CD1c-positive myeloid dendritic cell (primary cell): Measurements from ENCODE around the gene CTNNA1.

ENCODE experiments used
- DNase-seq: peaks from one replicate; pipeline ENCODE4 v3.0.0-alpha.2; 2016; ENCODE audit errors: extremely low spot score

Gene CTNNA1

GRCh38 chr5:138850865-138851435 lies 97.7 kb downstream of the CTNNA1 start:
- DNase-seq: no peak

- DNase-seq: no peak
These were observed 99.9 kb downstream of the CTNNA1 start for GRCh38 chr5:138853132-138853531.

DNA sequence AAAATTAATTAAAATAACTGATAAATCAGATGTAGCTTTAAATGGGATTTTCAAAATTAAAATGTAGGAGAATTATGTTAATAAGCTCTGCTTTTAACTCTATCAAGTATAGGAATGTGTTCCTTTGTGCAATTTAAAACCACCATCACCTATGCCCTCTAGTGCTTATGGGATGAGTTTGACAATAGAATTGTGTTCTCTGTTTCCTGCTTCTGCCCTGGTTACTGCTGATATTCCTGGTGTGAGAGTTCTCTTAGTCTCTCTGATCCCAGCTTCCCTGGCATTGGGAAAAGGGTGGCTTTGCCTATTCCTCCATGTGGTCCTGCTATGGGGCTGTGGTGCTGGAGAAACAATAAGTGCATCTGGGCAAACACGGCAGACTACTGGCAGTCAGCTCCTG lies 113.8 kb downstream of the CTNNA1 start:
- DNase-seq: no peak

DNA sequence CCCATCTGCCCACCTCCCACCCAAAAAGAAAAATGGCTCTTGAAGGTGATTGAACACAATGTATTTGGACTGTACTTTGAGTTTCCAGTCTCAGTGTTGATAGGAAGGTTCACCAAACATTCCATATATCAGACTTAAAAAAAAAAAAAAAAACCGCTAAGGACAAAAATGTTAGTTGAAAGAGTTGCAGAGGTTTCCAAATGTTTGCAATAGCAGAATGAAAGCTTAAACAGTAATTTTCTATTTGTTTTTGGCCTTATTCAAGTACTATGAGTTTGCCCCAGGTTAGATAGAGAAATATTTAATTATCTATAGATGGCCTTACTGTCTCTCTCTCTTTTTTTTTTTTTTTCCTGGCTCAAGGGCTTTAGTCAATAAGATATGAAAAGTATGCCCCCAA lies 115.8 kb downstream of the CTNNA1 start:
- DNase-seq: no peak

- no peak for DNase-seq
These were observed 116.7 kb downstream of the CTNNA1 start for GRCh38 chr5:138869763-138870500.

DNA sequence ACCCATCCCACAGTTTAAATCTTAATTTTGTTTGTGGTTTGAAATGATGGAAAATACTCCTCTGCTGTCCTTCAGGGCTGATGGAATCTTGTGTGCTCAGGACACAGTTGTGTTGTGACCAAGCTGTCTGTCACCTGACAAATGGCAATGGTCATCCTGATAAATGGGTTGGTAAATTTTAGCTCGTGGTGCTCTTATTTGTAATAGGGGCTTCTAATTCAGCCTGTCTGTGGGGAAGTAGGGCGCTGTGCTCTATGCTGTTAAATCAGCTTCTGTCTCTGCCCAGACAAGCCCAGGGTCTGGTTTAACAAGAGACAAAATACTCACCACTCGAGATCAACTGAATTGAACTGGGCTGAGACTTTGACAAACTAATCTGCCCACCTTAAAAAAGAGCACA lies 117.4 kb downstream of the CTNNA1 start:
- no peak for DNase-seq

GRCh38 chr5:138872841-138873465 lies 119.7 kb downstream of the CTNNA1 start:
- no peak for DNase-seq

DNA sequence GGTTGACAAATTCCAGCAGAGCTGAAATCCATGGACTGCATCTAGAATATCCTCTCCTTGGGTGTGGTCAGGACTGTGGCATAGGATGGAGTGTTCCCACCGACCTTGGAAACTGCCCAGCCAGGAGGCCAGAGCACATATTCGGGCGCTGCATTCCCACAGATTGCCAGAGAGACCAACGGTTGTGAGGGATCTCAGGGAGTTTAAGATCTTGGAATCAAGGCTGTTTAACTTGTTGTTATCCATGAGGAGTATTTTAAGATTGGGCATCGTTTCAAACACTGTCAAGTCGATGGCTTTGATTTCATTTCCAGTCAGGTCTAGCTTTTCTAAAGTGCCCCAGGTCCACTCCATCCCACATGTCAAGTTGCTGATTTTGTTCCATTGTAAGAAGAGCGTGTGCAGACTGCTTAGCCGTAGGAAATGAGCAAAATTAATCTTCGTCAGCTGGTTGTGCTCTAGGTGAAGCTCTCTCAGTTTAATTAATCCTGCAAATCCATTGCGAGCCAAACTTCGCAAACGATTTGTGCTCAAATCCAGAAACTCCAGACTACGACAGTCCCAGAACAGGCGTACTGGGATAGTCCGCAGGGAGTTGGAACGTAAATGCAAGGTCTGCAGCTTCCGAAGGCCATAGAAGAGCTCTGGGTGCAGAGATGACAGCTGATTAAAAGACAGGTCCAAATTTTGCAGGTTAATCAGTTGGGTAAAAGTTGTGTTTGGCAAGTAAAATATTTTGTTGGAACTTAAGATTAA lies 120.4 kb downstream of the CTNNA1 start:
- DNase-seq: no peak

DNA sequence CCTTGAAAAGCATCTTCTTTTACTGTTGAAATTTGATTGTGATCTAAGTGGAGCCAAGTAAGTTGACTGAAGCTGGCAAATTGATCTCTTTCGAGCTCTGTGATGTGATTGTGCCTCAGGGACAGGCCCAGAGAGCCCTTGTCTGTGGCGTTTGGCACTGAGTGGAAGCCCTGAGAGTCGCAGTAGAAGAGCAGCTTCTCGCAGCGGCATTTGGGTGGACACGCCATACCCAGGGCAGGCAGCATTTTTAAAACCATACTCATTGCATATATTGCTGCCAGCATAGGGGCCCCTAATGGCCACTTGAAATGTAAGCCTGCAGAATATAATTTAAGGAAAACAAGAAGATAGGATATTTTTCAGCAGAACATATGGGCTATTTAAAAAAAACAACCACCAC lies 121.0 kb downstream of the CTNNA1 start:
- no peak for DNase-seq

DNA sequence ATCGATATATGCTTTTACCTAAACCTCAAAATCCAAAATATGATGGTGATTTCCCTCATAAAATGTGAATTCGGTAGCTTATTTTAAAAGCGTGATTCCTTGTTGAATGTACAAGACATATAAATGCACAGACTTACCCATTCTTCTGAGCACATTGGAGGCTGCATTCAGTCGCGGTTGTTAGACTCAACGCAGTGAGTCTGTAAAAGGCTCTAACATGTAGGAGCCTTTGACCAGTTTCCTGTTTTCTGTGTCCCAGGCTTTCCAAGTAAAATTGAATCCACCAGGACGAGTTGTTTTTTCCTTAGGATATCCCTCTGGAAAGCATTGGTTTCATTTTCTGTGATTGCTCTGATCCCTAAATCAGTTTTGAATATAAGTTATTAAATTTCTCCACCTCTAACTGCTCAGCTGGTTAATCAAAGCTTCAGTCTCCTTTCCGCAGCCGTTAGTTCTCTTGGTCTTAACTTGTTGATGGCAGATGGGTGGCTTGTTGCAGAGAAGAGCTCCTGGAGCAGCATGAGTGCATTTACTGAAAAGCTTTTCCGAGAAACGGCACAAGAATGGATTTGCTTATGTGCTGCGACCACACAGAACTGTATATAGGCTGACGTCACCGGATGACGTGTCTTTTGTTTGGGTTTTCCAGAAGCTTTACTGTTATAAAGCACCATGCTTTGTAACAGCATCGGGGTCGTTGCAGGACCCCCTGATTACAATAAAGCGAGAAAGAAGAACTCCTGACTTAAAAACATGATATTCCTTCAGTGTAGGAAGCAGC lies 121.7 kb downstream of the CTNNA1 start, which contains the start of gene LRRTM2:
Gene LRRTM2, minus strand, starts transcription at position 565 of the 781 bp plus-strand sequence. Its CDS starts 424 bp downstream, at position 141.
- no peak for DNase-seq

GRCh38 chr5:138875552-138875875 lies 122.3 kb downstream of the CTNNA1 start:
- no peak for DNase-seq

- no peak for DNase-seq
These were observed 122.7 kb downstream of the CTNNA1 start for GRCh38 chr5:138875946-138876345.

GRCh38 chr5:138876811-138877210 lies 123.6 kb downstream of the CTNNA1 start:
- DNase-seq: no peak

- no peak for DNase-seq
These were observed 125.4 kb downstream of the CTNNA1 start for GRCh38 chr5:138878437-138879235.

- DNase-seq: no peak
These were observed 130.0 kb downstream of the CTNNA1 start for GRCh38 chr5:138883211-138883610.

- no peak for DNase-seq
These were observed 130.9 kb downstream of the CTNNA1 start for GRCh38 chr5:138884094-138884493.

DNA sequence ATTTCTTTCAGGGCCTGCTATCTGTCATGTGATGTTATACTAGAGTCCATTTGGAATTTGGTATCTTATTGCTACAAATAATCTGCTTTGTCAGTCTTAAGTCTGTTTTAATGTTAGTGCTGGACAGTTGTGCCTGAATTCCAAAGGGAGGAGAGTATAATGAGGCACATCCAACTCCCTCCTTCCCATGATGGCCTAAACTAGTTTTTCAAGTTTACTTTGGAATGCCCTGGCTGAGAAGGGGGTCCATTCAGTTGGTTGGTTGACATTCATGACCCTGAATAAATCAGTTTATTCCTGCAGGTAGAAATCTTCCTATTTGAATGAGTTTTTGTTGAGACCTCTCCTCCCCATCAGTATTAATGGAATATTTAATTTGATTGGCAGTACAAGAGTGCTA lies 131.3 kb downstream of the CTNNA1 start:
- DNase-seq: no peak

DNA sequence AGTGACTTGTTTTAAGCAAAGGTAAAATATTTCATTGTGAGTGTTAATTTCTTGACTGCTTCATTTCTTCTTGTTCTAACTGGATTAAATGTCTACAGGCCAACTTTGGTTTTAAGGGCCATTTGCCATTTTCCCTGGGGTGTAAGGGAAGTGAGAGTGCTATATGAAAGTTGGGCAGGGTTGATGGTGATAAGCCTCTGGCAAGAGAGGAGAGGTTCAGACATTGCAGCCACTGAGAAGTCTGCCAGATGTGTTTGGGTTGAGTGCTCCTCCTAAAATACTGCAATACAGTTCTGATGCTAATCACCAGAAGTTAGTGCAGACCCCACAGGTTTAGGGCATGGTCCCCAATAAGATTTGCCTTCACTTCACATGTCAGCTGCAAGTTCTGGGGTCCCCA lies 136.8 kb downstream of the CTNNA1 start:
- no peak for DNase-seq

GRCh38 chr5:138890644-138891043 lies 137.4 kb downstream of the CTNNA1 start:
- DNase-seq: no peak

DNA sequence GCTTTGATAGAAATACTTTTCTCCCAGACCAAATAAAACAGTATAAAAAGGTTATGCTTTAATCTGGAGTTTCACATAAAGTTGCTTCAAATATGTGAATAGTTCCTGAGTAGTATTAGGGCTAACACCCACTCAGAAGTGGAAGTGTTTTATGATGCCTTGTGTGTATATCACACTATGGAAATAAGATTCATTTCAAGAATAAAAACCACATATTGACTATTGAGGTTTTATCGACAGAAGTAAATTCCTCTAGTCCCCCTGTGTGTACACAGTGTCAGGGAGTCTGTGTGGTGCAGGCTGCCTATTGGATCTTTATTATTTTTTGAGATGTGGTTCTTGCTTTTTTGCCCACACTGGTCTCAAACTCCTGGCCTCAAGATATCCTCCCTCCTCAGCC lies 142.7 kb downstream of the CTNNA1 start:
- DNase-seq: no peak

DNA sequence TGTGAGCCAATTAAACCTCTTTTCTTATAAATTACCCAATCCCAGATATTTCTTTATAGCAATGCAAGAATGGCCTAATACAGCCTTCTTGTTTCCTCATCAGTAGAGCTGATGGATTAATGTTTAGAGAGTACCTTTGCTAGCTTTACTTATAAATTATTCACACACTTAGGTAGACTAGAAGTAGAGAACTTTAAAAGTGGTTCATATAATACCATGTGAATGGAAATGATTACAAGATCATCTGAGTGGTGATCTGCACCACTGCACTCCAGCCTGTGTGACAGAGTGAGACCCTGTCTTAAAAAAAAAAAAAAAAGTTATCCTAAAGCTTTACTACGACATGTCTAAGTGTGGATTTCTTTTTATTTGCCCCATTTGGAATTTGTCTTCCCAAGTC lies 145.1 kb downstream of the CTNNA1 start:
- DNase-seq: no peak
